Stimulated activated CD4-positive, alpha-beta T cell treated with anti-CD3 and anti-CD28 coated beads, Interleukin-15, amount 100 ng/mL, for 1 hour (primary cell): ENCODE data around the gene SLC6A7.

Experiments
- DNase-seq, 2 donors: peaks; one replicate each; pipeline ENCODE4 v3.0.0-alpha.2; 2020; ENCODE audit warnings: low read depth in 1 of 2, low spot score in 1 of 2

The SLC6A7 gene

GRCh38 chr5:150189728-150190502, at the start of gene SLC6A7:
TSS of gene SLC6A7 (plus strand) at chr5:150190062. CDS start at chr5:150190328, 266 bp downstream.
- no peak for DNase-seq

GRCh38 chr5:150140830-150141229, 49.0 kb upstream of the SLC6A7 start:
- DNase-seq, result no peak

GRCh38 chr5:150141544-150142184, 48.2 kb upstream of the SLC6A7 start:
- no peak for DNase-seq

GRCh38 chr5:150142185-150142958, 47.5 kb upstream of the SLC6A7 start:
- DNase-seq, result no peak

GRCh38 chr5:150142959-150143349, 46.9 kb upstream of the SLC6A7 start:
- DNase-seq, result no peak

- DNase-seq, result no peak
Measured at GRCh38 chr5:150143350-150144245, 46.3 kb upstream of the SLC6A7 start.

GRCh38 chr5:150144246-150144801, 45.5 kb upstream of the SLC6A7 start:
- no peak for DNase-seq

GRCh38 chr5:150144879-150145278, 45.0 kb upstream of the SLC6A7 start:
- no peak for DNase-seq

- DNase-seq, result no peak
Measured at GRCh38 chr5:150146235-150146634, 43.6 kb upstream of the SLC6A7 start.

GRCh38 chr5:150146862-150147601, 42.8 kb upstream of the SLC6A7 start:
- DNase-seq, result no peak

- DNase-seq, result no peak
Measured at GRCh38 chr5:150147670-150148069, 42.2 kb upstream of the SLC6A7 start.

- no peak for DNase-seq
Measured at GRCh38 chr5:150148117-150148927, 41.5 kb upstream of the SLC6A7 start.

- no peak for DNase-seq
Measured at GRCh38 chr5:150149618-150150017, 40.2 kb upstream of the SLC6A7 start.

- DNase-seq, result no peak
Measured at GRCh38 chr5:150152636-150153462, 37.0 kb upstream of the SLC6A7 start.

- DNase-seq, result no peak
Measured at GRCh38 chr5:150153483-150153882, 36.4 kb upstream of the SLC6A7 start.

GRCh38 chr5:150153957-150154617, 35.8 kb upstream of the SLC6A7 start:
- no peak for DNase-seq

GRCh38 chr5:150154618-150155128, 35.2 kb upstream of the SLC6A7 start:
- DNase-seq, result no peak
